GM21619 (cell line): ENCODE data around the gene APOL1.

ENCODE experiments used
- ATAC-seq: cut with Tn5 transposase; IDR thresholded peaks from one replicate; pipeline ENCODE4 v1.9.1; 2021; ENCODE audit not compliant: unreplicated experiment

Gene APOL1

GRCh38 chr22:36305813-36306212 lies 52.9 kb downstream of the APOL1 start:
- no peak for ATAC-seq

GRCh38 chr22:36306227-36306626 lies 53.3 kb downstream of the APOL1 start:
- ATAC-seq: no peak

- ATAC-seq: no peak
Measured at GRCh38 chr22:36308880-36309279, 55.9 kb downstream of the APOL1 start.

- no peak for ATAC-seq
Measured at GRCh38 chr22:36311386-36312085, 58.6 kb downstream of the APOL1 start.

GRCh38 chr22:36315325-36315724 lies 62.4 kb downstream of the APOL1 start:
- ATAC-seq: no peak

GRCh38 chr22:36316419-36316818 lies 63.5 kb downstream of the APOL1 start:
- no peak for ATAC-seq
